ENCODE results near the gene C11orf21.

Gene C11orf21

DNA sequence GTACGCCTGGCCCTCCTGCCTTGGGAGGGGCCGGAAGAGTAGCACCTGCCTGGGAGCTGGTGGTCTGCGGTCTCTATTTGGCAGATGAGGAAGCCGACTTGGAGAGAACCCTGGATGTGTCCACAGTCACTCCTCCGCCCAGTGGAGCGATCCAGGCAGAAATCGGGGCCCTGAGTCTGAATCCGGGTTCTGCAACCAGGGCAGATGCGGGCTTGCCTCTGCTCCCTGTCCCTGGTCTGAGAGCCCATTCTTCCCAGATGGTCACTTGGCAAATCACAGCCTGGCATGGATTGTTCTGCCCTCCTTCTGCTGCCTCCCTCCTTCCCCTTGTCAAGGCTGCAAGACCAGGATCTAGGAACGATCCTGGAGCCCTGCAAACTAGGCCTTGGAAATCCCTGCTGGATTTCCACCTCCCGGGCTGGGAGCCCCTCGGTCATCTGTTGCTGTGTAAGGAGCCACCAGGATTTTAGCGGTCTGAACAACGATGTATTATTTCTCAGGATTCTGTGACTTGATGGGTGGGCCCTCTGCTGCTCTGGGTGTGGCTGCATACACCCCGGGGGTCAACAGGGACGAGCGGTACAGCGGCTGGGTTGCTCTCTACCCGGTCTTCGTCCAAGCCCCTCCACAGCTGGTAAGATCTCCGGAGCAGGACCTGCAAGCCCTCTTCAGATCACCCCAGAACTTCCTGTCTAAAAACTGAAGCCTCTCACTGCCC, 29.3 kb downstream of the C11orf21 start:
- TF ChIP-seq, protein P1, sequence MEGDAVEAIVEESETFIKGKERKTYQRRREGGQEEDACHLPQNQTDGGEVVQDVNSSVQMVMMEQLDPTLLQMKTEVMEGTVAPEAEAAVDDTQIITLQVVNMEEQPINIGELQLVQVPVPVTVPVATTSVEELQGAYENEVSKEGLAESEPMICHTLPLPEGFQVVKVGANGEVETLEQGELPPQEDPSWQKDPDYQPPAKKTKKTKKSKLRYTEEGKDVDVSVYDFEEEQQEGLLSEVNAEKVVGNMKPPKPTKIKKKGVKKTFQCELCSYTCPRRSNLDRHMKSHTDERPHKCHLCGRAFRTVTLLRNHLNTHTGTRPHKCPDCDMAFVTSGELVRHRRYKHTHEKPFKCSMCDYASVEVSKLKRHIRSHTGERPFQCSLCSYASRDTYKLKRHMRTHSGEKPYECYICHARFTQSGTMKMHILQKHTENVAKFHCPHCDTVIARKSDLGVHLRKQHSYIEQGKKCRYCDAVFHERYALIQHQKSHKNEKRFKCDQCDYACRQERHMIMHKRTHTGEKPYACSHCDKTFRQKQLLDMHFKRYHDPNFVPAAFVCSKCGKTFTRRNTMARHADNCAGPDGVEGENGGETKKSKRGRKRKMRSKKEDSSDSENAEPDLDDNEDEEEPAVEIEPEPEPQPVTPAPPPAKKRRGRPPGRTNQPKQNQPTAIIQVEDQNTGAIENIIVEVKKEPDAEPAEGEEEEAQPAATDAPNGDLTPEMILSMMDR (IDR thresholded peaks at IDR 0.05; ENCODE audit: low read depth, low read length), result no peak
- no peak overlapping the region for H3K4me3 ChIP-seq (ENCODE audit: low read depth, low read length)
- in situ Hi-C loops (cut with HindIII; ENCODE audit: low sequenced_read_pairs), result no loop called here
- no peak for DNase-seq (ENCODE audit: low read depth, low spot score)

DNA sequence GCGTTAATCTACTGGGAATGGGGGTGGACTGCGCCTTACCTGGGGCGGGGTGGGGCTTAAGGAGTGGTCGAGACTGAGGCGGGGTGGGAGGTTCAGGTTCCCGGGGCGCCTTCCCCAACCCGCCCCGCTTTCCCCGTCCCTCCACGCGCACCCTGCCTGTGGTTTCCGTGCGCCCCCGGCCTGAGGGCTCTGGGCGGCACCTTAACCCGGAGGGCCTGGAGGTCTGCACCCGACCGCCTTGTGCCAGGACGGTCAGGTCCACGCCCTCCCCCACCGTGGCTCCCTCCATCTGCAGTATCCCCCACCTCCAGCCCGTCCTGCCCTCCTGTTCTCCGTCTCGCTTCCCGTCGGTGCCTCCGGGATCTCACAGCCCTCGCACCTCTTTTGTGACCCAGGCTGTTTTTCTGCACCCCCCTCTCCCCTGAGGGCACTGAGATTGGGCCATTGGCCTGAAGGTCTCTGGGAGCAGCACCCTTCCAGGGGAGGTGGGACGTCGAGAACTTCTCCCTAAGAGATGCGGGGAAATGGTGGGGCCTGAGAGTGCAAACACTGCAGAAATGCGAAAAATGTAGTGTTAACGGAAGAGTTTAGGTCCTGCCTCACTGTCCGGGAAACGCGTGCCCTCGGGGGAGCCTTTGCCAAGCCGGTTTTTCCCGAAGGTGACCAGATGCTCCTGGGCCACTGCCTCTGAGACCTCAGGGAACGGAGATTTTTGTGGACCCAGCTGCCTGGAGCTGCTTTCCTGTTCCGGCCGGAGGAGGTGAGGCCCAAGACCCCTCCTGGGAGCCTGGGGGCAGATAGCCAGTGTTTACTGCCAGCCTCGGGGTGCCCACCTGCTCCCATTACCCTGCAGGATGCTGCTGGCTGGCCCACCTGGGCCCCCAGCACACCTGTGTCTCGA, 30.1 kb downstream of the C11orf21 start:
- no peak for DNase-seq (ENCODE audit: low read depth, low spot score)
- TF ChIP-seq, protein P1 (IDR thresholded peaks at IDR 0.05; ENCODE audit: low read depth, low read length), result no peak
- in situ Hi-C loops (cut with HindIII; ENCODE audit: low sequenced_read_pairs), result no loop called here
- H3K4me3 ChIP-seq (ENCODE audit: low read depth, low read length), result no peak overlapping the region

DNA sequence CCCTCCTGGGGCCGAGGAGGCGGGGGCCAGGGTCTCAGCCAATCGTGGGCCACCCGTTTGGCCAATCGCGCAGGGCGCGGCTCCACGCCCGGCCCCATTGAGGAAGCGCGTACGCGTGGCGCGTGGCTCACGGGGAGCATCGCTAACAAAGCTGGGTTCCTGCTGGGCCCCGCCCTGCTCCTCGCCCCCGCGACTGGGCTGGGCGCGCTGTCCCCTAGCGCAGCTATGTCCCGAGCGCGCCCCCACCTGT, 30.7 kb downstream of the C11orf21 start:
- TF ChIP-seq, protein P1 (IDR thresholded peaks at IDR 0.05; ENCODE audit: low read depth, low read length), result no peak
- H3K4me3 ChIP-seq (ENCODE audit: low read depth, low read length), result no peak overlapping the region
- in situ Hi-C loops (cut with HindIII; ENCODE audit: low sequenced_read_pairs), result no loop called here
- DNase-seq (ENCODE audit: low read depth, low spot score), result no peak

DNA sequence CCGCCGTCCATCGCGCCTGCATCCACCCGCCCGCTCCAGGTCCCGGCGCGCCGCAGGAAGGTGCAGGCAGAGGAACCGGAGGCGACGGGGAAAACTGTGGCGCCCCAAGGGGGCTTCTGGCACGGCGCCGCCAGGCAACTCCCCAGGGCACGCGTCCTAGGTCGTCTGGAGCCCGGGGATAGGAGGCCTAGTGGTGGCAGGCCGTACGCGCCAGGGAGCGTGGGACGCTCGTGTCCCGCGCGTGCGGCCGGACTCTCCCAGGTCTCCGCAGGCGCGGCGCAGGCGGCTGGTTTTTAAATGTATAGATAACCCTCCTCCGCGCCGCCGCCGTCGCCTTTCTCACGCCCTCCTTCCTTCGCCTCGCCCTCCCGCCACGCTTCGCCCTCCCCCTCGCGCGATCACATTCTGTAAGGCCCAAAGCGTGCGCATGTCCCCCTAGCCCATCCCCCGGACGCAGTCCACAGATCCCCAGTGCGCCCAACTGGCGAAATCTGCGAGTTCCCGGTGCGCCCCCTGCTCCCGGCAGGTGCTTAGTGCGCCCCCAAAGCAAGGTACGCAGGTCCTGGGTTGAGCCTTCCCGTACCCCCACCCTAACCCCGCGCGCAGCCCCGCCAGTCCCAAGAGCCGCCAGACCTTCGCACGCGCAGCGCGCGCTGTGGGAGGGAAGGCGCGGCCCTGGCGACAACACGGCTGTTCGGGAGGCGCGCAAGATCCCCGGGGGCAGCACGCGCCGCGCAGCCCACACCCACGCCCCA, 31.2 kb downstream of the C11orf21 start, which contains the start of gene ASCL2:
Gene ASCL2 (minus strand): TSS at position 267 of the 755 bp plus-strand sequence. CDS start 256 bp downstream, at position 11.
- in situ Hi-C loops (cut with HindIII; ENCODE audit: low sequenced_read_pairs), result no loop called here
- no peak within 1 kb of the TSS for H3K4me3 ChIP-seq (ENCODE audit: low read depth, low read length)
- DNase-seq (ENCODE audit: low read depth, low spot score), result no peak
- TF ChIP-seq, protein P1 (IDR thresholded peaks at IDR 0.05; ENCODE audit: low read depth, low read length), result no peak

DNA sequence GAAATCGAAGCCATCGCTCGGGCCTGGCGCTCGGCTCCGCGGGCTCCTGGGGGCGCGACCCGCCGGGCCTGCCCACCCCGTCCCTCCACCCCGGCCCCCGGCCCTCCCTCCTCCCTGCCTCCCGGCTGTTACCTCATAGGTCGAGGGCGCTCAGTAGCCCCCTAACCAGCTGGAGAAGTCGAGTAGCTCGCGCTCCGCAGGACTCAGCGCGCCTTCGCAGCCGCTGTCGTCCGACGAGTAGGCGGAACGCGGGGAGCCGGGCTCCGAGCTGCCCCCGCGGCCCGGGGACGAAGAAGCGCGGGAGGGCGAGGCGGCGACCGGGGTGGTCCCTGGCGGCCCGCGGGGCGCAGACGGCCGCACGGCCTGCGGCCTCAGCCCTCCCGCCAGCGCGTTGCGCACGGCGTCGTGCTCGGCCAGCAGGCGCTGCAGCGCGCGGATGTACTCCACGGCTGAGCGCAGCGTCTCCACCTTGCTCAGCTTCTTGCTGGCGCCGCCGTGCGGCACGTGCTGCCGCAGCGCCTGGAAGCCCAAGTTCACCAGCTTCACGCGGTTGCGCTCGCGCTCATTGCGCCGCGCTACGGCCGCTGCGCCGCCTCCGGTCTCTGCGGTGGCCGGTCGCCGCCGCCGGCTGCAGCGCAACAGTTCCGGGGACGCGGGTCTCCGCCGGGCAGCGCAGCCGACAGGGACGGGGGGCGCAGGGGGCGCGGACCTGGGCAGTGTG, 32.0 kb downstream of the C11orf21 start:
- H3K4me3 ChIP-seq (ENCODE audit: low read depth, low read length), result no peak overlapping the region
- TF ChIP-seq, protein P1 (IDR thresholded peaks at IDR 0.05; ENCODE audit: low read depth, low read length), result peak; percentile 2
- peak; percentile 29 for DNase-seq (ENCODE audit: low read depth, low spot score)
- in situ Hi-C loops (cut with HindIII; ENCODE audit: low sequenced_read_pairs), result no loop called here
